CD4-positive, alpha-beta T cell (primary cell): Measurements from ENCODE around the gene PSME3. TPM values are rescaled to one million over a fixed set of nuclear protein-coding genes. Genes with fewer than 3 reads are reported as not detected.

Experiments
- ATAC-seq: fragments of 200-7000 bp; cut with Tn5 transposase; one replicate; pipeline ENCODE4 v1.10.0; 2022; ENCODE audit warnings: mild to moderate bottlenecking; ENCODE audit not compliant: poor library complexity
- CTCF ChIA-PET: fragments of 350-600 bp; sonication (Branson Sonifier 250); formaldehyde crosslinking; loops from one replicate; lab custom pipeline; 2021; ENCODE audit warnings: antibody characterized with exemption, inconsistent platforms; lab: Charles Lee
- POLR2A ChIA-PET: fragments of 350-600 bp; sonication (Branson Sonifier 250); formaldehyde crosslinking; loops from one replicate; lab custom pipeline; 2021; ENCODE audit warnings: antibody characterized with exemption, inconsistent platforms; lab: Charles Lee
- DNase-seq, 14 experiments: peaks; one replicate each; pipeline ENCODE4 v3.0.0-alpha.2; 2013 to 2020; ENCODE audit warnings: mixed read lengths in 2 of 14
- H3K27ac ChIP-seq, 2 donors: one replicate each; pipeline versions ENCODE4 v1.5.1 to v1.7.0; 2013; ENCODE audit warnings: low read length in 2 of 2, low read depth in 1 of 2, mild to moderate bottlenecking in 1 of 2
- H3K27me3 ChIP-seq, 2 experiments: 1 replicate in 1 of 2; 2 replicates in 1 of 2; pipeline versions ENCODE4 v1.6.1 to v1.7.0; 2013; ENCODE audit warnings: low read length in 2 of 2, control low read depth in 1 of 2, mild to moderate bottlenecking in 1 of 2, moderate library complexity in 1 of 2; ENCODE audit not compliant: insufficient read depth in 2 of 2, control insufficient read depth in 1 of 2
- H3K36me3 ChIP-seq: one replicate; pipeline ENCODE4 v1.6.1; 2013; ENCODE audit warnings: low read length, control low read depth; ENCODE audit not compliant: insufficient read depth
- H3K4me1 ChIP-seq: one replicate; pipeline ENCODE4 v1.6.1; 2013; ENCODE audit warnings: low read length, control low read depth; ENCODE audit not compliant: insufficient read depth
- H3K4me3 ChIP-seq: one replicate; pipeline ENCODE4 v1.5.1; 2013; ENCODE audit warnings: mild to moderate bottlenecking, low read length, moderate library complexity
- H3K9me3 ChIP-seq, 2 experiments: 1 replicate in 1 of 2; 2 replicates in 1 of 2; pipeline versions ENCODE4 v1.6.1 to v1.7.0; 2013; ENCODE audit warnings: low read length in 2 of 2, mild to moderate bottlenecking in 2 of 2, control low read depth in 1 of 2, moderate library complexity in 1 of 2; ENCODE audit not compliant: control insufficient read depth in 1 of 2, insufficient read depth in 1 of 2
- H3K27ac Mint-ChIP-seq: one replicate; pipeline ENCODE4 v1.8.0; 2020; ENCODE audit warnings: mixed read lengths
- H3K27me3 Mint-ChIP-seq: one replicate; pipeline ENCODE4 v1.8.0; 2021; ENCODE audit warnings: mixed read lengths
- H3K36me3 Mint-ChIP-seq: one replicate; pipeline ENCODE4 v1.8.0; 2021; ENCODE audit warnings: low read depth, mixed read lengths
- H3K4me1 Mint-ChIP-seq: one replicate; pipeline ENCODE4 v1.8.0; 2021; ENCODE audit warnings: low read depth, mixed read lengths
- H3K4me3 Mint-ChIP-seq: one replicate; pipeline ENCODE4 v1.8.0; 2020; ENCODE audit warnings: mild to moderate bottlenecking, mixed read lengths
- H3K9me3 Mint-ChIP-seq: one replicate; pipeline ENCODE4 v1.8.0; 2020; ENCODE audit warnings: mixed read lengths
- CTCF ChIP-seq: fragments of 200-600 bp; IDR thresholded peaks from one replicate; pipeline ENCODE4 v1.8.0; 2022; ENCODE audit warnings: antibody characterized with exemption, mild to moderate bottlenecking
- intact Hi-C, 2 experiments: fragments of 100-400 bp; cut with DNase I in 1 of 2; cut with micrococcal nuclease in 1 of 2; formaldehyde crosslinking; loops; one replicate each; pipeline versions ENCODE4 v1.15.1 to v1.9.0; 2023 to 2025; cut with DNase I, micrococcal nuclease
- total RNA-seq, 174 experiments: library from RNA in 2 of 174; stranded (reverse) in 2 of 174; gene quantifications; one replicate each; pipeline ENCODE4 v1.2.3 and lab custom pipeline; 2021 to 2026

The PSME3 gene
- total RNA-seq, 2 experiments from 2014 or later: 62.1 to 62.5 TPM

GRCh38 chr17:42806249-42806648 is 26.9 kb upstream of the PSME3 start:
- no peak overlapping the region for H3K4me3 ChIP-seq
- POLR2A ChIA-PET: no interaction called here

GRCh38 chr17:42809250-42809649 is 23.9 kb upstream of the PSME3 start:
- Histone ChIP-seq H3K9me3 (no peaks in the 10 kb centered on the region), H3K36me3 (peaks cover 36% of the 10 kb centered on the region), H3K27me3 (no peaks in the 10 kb centered on the region), H3K4me1 (no peaks in the 10 kb centered on the region), H3K27ac (no peak overlapping the region), H3K4me3 (no peak overlapping the region)
- CTCF ChIA-PET: interaction anchor here (0.8 kb wide), 1 partner anchor 71 kb away, joined by 3 read pairs; no protein-coding TSS in a partner anchor
- Mint-ChIP-seq H3K4me1 (no peaks in the 10 kb centered on the region), H3K4me3 (no peak overlapping the region), H3K27ac (no peak overlapping the region), H3K9me3 (no peaks in the 10 kb centered on the region), H3K27me3 (no peaks in the 10 kb centered on the region), H3K36me3 (peaks cover 42% of the 10 kb centered on the region)
- DNase-seq: no peak
- TF ChIP-seq CTCF: no peak
- intact Hi-C loops: no loop called here
- POLR2A ChIA-PET: no interaction called here
- no peak for ATAC-seq

More at GRCh38 chr17:42806249-42806648, 26.9 kb upstream of the PSME3 start:
- Histone ChIP-seq H3K9me3 (no peaks in the 10 kb centered on the region), H3K27me3 (no peaks in the 10 kb centered on the region), H3K36me3 (peaks cover 21% of the 10 kb centered on the region), H3K27ac (no peak overlapping the region), H3K4me1 (no peaks in the 10 kb centered on the region)
- Mint-ChIP-seq H3K36me3 (peaks cover 23% of the 10 kb centered on the region), H3K4me3 (no peak overlapping the region), H3K9me3 (no peaks in the 10 kb centered on the region), H3K27me3 (no peaks in the 10 kb centered on the region), H3K4me1 (no peaks in the 10 kb centered on the region), H3K27ac (no peak overlapping the region)
- CTCF ChIA-PET: no interaction called here
- ATAC-seq (no peak), DNase-seq (no peak)
- intact Hi-C loops: no loop called here
- no peak for TF ChIP-seq CTCF

GRCh38 chr17:42814633-42815399 is 18.4 kb upstream of the PSME3 start:
- peaks cover 82% of the 10 kb centered on the region for H3K36me3 Mint-ChIP-seq
- CTCF ChIA-PET: interaction anchor here (1.1 kb wide), 1 partner anchor 9 kb away, joined by 5 read pairs; the partner anchor contains the start of gene BECN1

More at GRCh38 chr17:42814633-42815399, 18.4 kb upstream of the PSME3 start:
- Mint-ChIP-seq H3K27ac (no peak overlapping the region), H3K4me1 (peaks cover 2% of the 10 kb centered on the region), H3K27me3 (no peaks in the 10 kb centered on the region), H3K4me3 (no peak overlapping the region), H3K9me3 (no peaks in the 10 kb centered on the region)
- ATAC-seq (no peak), DNase-seq (no peak)
- Histone ChIP-seq H3K27me3 (no peaks in the 10 kb centered on the region), H3K4me1 (no peaks in the 10 kb centered on the region), H3K27ac (no peak overlapping the region), H3K36me3 (peaks cover 83% of the 10 kb centered on the region), H3K9me3 (no peaks in the 10 kb centered on the region), H3K4me3 (no peak overlapping the region)
- intact Hi-C loops: no loop called here
- no peak for TF ChIP-seq CTCF
- POLR2A ChIA-PET: interaction anchor here (0.6 to 1.6 kb wide), 2 partner anchors 9 to 75 kb away, joined by 4 to 5 read pairs; partner anchors contain the start of gene BECN1
